Placental epithelial cell (primary cell): ENCODE data around the gene SFI1. TPM values are rescaled to one million over a fixed set of nuclear protein-coding genes. Genes with fewer than 3 reads are reported as not detected.

Experiments used
- small RNA-seq: library from RNA; depleted of rRNA; stranded (forward); fragments of <200 nt; gene quantifications from one replicate; pipeline ENCODE3, GENCODE V24; 2012
- total RNA-seq: library from RNA; depleted of rRNA; stranded (reverse); fragments of >200 nt; gene quantifications from 2 replicates; pipeline ENCODE4 v1.2.3, GENCODE V29; 2012

Gene SFI1, protein sequence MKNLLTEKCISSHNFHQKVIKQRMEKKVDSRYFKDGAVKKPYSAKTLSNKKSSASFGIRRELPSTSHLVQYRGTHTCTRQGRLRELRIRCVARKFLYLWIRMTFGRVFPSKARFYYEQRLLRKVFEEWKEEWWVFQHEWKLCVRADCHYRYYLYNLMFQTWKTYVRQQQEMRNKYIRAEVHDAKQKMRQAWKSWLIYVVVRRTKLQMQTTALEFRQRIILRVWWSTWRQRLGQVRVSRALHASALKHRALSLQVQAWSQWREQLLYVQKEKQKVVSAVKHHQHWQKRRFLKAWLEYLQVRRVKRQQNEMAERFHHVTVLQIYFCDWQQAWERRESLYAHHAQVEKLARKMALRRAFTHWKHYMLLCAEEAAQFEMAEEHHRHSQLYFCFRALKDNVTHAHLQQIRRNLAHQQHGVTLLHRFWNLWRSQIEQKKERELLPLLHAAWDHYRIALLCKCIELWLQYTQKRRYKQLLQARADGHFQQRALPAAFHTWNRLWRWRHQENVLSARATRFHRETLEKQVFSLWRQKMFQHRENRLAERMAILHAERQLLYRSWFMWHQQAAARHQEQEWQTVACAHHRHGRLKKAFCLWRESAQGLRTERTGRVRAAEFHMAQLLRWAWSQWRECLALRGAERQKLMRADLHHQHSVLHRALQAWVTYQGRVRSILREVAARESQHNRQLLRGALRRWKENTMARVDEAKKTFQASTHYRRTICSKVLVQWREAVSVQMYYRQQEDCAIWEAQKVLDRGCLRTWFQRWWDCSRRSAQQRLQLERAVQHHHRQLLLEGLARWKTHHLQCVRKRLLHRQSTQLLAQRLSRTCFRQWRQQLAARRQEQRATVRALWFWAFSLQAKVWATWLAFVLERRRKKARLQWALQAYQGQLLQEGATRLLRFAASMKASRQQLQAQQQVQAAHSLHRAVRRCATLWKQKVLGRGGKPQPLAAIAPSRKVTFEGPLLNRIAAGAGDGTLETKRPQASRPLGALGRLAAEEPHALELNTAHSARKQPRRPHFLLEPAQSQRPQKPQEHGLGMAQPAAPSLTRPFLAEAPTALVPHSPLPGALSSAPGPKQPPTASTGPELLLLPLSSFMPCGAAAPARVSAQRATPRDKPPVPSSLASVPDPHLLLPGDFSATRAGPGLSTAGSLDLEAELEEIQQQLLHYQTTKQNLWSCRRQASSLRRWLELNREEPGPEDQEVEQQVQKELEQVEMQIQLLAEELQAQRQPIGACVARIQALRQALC
- total RNA-seq = 8.2 and 12.6 TPM in 2 replicates

DNA sequence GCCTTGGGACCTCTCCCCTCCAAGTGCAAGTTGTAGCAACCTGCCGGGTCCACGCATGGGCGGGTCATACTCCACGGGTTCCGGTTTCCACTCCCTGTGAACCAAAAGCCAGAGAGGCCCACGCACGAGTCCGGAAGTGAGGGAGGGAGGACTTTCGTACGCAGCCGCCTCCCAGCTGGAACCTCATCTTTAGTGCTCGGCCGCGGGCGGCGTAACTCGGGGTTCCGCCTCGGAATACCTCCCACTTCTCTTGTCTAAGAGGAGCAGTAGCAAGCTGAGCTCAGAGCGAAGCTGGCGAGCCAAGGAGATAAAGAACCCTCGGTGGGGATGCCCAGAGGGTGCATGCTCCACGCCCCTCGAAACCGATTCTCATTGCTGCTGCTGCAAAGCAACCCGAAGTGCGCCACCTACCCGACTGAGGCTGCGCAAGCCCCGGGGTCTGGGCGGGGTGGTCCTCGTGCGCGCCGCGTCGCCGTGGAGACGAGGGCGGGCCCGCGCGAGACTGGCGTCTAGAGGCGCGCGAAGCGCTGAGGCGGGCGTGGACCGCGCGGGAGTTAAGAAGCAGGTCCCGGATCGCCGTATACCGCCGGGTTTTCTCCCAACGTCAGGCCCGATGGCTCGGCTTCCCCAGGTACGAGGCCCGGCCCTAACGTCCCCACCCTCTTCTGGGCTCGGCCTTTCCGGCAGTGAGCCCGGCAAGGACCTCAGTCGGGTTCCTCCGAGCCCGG is at the start of gene SFI1:
Gene SFI1 (plus strand): TSS at position 530 of the 728 bp plus-strand sequence. CDS start 11,749 bp downstream, outside the sequence.

DNA sequence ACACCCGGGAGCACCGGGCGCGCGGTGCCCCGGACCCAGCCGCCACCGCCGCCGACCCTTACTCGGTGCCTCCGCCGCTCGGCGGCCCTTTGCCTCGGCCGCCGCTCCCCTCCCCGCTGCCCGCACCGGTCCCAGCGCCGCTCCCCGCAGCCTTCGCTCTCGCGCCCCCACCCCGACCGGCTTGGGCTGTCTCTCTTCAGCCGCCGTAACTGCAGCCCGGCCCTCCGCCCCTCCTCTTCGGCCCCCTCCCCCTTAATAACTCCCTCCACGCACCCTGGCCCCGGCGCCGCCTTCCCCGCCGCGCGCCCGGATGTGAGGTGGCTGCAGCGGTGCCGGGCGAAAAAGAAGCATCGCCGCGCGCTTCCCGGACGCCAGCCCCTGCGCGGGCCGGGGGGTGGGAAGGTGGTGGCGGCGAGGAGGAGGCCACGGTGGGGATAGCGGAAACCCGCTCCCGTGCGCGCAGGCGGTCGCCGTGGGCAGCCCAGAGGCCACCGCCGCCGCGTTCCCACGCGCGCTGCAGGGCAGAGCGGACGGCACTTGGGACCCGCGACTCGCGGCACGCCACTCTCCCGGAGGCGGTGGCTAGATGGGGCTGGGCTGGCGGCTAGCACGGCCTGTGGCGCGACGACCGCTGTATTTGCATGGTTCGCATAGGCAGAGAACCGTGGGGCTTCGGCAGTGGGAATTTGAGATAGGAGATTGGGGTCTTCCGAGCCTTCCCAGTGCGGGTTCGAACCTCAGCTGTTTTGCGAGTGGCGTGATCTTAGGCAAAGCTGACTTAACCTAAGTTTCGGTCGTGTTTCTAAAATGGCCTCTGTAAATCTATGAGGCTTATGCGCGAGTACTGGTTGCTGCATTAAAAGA is 6.5 kb upstream of the SFI1 start, which contains the start of gene EIF4ENIF1:
Gene EIF4ENIF1 (minus strand): TSS at position 211 of the 864 bp plus-strand sequence. CDS start 1,124 bp downstream, outside the sequence.

DNA sequence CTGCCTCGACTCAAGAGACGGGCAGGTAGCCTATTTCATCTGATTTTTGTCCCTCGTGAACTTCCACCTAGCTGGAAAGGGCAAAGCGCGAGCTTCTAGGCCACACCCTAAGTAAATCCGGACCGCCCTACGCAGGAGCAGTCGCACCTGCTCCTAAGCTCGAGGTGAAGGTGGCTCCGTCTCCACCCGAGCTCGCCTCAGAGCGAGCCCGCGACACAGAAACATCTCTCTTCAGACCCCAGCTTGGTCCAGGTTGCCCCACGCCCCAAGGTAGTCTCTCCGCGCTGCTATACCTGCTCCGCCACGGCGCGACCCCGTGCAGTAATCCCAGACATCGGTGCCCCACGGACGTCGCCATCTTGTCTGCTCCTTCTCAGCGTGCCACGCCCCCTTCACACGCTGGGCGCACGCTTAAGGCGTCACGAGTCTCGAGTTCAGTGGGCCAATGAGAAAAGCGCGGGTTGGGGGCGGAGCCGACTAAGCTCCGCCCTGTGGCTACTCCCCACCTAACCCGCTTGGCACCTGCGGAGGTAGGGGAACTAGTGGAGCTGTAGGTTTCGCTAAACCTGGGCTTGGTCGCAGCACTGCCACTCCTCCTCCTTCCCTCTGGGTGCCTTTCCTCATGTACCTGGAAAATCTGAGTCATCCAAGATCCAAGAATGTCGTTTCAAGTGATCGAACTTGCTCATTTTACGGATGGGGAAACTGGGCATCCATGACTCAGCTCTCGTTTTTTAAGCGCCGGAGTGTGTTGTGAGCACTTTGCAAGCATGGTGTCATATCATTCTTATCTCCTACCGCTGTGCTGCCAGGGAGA is 165.7 kb downstream of the SFI1 start, which contains the start of gene PISD:
Gene PISD (minus strand): TSS at position 365 of the 817 bp plus-strand sequence. CDS start 7 bp downstream, at position 358.

Small RNA genes within 50 kb of the gene (small RNA-seq; reads per million reads assigned to genes)
- not detected for gene AL096701.2
- 0.40 reads per million, percentile 18 among the genes with 10 or more reads in this experiment for gene RNU6-28P

Other genes starting within 250 kb of the SFI1 start
- 3.8 and 22.0 TPM in 2 replicates for gene PIK3IP1, start 204.0 kb upstream of the SFI1 start, total RNA-seq
- gene PATZ1, start 150.2 kb upstream of the SFI1 start, total RNA-seq = 22.3 and 30.2 TPM in 2 replicates
- gene DRG1, start 96.9 kb upstream of the SFI1 start, total RNA-seq = 55.0 and 77.6 TPM in 2 replicates
- 12.7 and 31.0 TPM in 2 replicates for gene EIF4ENIF1, start 6.7 kb upstream of the SFI1 start, total RNA-seq
- gene PISD, start 165.7 kb downstream of the SFI1 start, total RNA-seq = 27.9 and 53.4 TPM in 2 replicates